H1 (cell line): ENCODE data around the gene EVA1B. TPM values are rescaled to one million over a fixed set of nuclear protein-coding genes. Genes with fewer than 3 reads are reported as not detected.
A peak's percentile ranks its signal among the peaks of the same experiment; 100 is the strongest.

Experiments
- CTCF ChIA-PET: fragments of 300-600 bp; sonication (Branson Sonifier 250); formaldehyde crosslinking; loops from one replicate; lab custom pipeline; 2021; ENCODE audit not compliant: partially characterized antibody; lab: Charles Lee
- POLR2A ChIA-PET: fragments of 300-600 bp; sonication (Branson Sonifier 250); formaldehyde crosslinking; loops from one replicate; lab custom pipeline; 2021; ENCODE audit warnings: inconsistent platforms; ENCODE audit not compliant: partially characterized antibody; lab: Charles Lee
- DNase-seq, 2 experiments: peaks; one replicate each; pipeline versions ENCODE4 v3.0.0 to v3.0.0-alpha.2; 2010 to 2022; ENCODE audit warnings: low spot score in 2 of 2, low read depth in 1 of 2, mixed read lengths in 1 of 2
- FAIRE-seq: peaks from 2 replicates; lab custom pipeline; 2011; peaks lifted over from hg19 to GRCh38; lab: Jason Lieb, UNC
- H2AFZ ChIP-seq: 2 replicates; pipeline ENCODE4 v1.8.1; 2012; ENCODE audit warnings: low read length, inconsistent platforms
- H2AK5ac ChIP-seq: 2 replicates; pipeline ENCODE4 v1.6.1; 2013; ENCODE audit warnings: low read depth, low read length
- H2BK120ac ChIP-seq: replicated peaks from 2 replicates; pipeline ENCODE3; 2013; ENCODE audit warnings: low read depth, low read length, inconsistent platforms
- H2BK12ac ChIP-seq: 2 replicates; pipeline ENCODE4 v1.6.1; 2013; ENCODE audit warnings: low read depth, low read length
- H2BK15ac ChIP-seq: 2 replicates; pipeline ENCODE4 v1.6.1; 2013; ENCODE audit warnings: low read length
- H2BK20ac ChIP-seq: 2 replicates; pipeline ENCODE4 v1.6.1; 2013; ENCODE audit warnings: low read length
- H2BK5ac ChIP-seq: 2 replicates; pipeline ENCODE4 v1.6.1; 2013; ENCODE audit warnings: low read depth, low read length
- H3K14ac ChIP-seq: 2 replicates; pipeline ENCODE4 v1.6.1; 2013; ENCODE audit warnings: inconsistent platforms; ENCODE audit not compliant: insufficient read length
- H3K18ac ChIP-seq: 2 replicates; pipeline ENCODE4 v1.6.1; 2013; ENCODE audit warnings: low read length; ENCODE audit errors: extremely low read depth
- H3K23ac ChIP-seq: 2 replicates; pipeline ENCODE4 v1.6.1; 2013; ENCODE audit warnings: inconsistent platforms; ENCODE audit not compliant: insufficient read length
- H3K23me2 ChIP-seq: 2 replicates; pipeline ENCODE4 v1.6.1; 2013; ENCODE audit warnings: low read depth, low read length
- H3K27ac ChIP-seq: 2 replicates; pipeline ENCODE4 v1.6.1; 2011; ENCODE audit warnings: low read depth, low read length, inconsistent platforms
- H3K27me3 ChIP-seq, 4 experiments: replicated peaks in 1 of 4; 1 replicate in 1 of 4; 2 replicates in 3 of 4; pipeline versions ENCODE4 v1.6.1 to v1.8.1; 2011 to 2013; ENCODE audit warnings: low read length in 3 of 4, mild to moderate bottlenecking in 3 of 4, inconsistent platforms in 2 of 4, mixed read lengths in 2 of 4, moderate library complexity in 1 of 4; ENCODE audit not compliant: control insufficient read depth in 3 of 4, insufficient read depth in 3 of 4; ENCODE audit errors: extremely low read depth in 1 of 4
- H3K36me3 ChIP-seq, 4 experiments: 2 replicates each; pipeline versions ENCODE4 v1.6.1 to v1.8.1; 2011 to 2013; ENCODE audit warnings: mild to moderate bottlenecking in 4 of 4, low read length in 3 of 4, moderate library complexity in 2 of 4, control low read depth in 1 of 4, inconsistent platforms in 1 of 4; ENCODE audit not compliant: insufficient read depth in 4 of 4, control insufficient read depth in 2 of 4
- H3K4ac ChIP-seq: replicated peaks from 2 replicates; pipeline ENCODE3; 2013; ENCODE audit warnings: low read length, low read depth, mixed read lengths, inconsistent platforms; ENCODE audit not compliant: insufficient read length
- H3K4me1 ChIP-seq, 4 experiments: replicated peaks in 1 of 4; 1 replicate in 1 of 4; 2 replicates in 3 of 4; pipeline versions ENCODE4 v1.6.1 to v1.8.1; 2011 to 2013; ENCODE audit warnings: low read length in 3 of 4, inconsistent platforms in 2 of 4, mixed read lengths in 1 of 4; ENCODE audit not compliant: insufficient read depth in 4 of 4, control insufficient read depth in 3 of 4
- H3K4me2 ChIP-seq, 2 experiments: 2 replicates each; pipeline versions ENCODE4 v1.6.1 to v1.8.1; 2011 to 2013; ENCODE audit warnings: low read depth in 2 of 2, low read length in 2 of 2, control low read depth in 1 of 2, inconsistent platforms in 1 of 2, mild to moderate bottlenecking in 1 of 2; ENCODE audit not compliant: insufficient read depth in 1 of 2
- H3K4me3 ChIP-seq, 4 experiments: fragments of 200-600, 300-600 bp in 1 of 4; sonication (generic), shearing (Covaris generic), sonication (Bioruptor Twin) in 1 of 4; 2 replicates each; pipeline versions ENCODE4 v1.5.1 to v1.8.1; 2011 to 2016; ENCODE audit warnings: low read length in 4 of 4, low read depth in 3 of 4, control low read depth in 2 of 4, inconsistent platforms in 2 of 4, mild to moderate bottlenecking in 2 of 4, mixed read lengths in 1 of 4, moderate library complexity in 1 of 4; ENCODE audit not compliant: insufficient read depth in 2 of 4; ENCODE audit errors: extremely low read depth in 1 of 4
- H3K56ac ChIP-seq: replicated peaks from 2 replicates; pipeline ENCODE3; 2013; ENCODE audit warnings: low read depth, mild to moderate bottlenecking, mixed read lengths, low read length, inconsistent platforms; ENCODE audit not compliant: insufficient read length
- H3K79me1 ChIP-seq: 2 replicates; pipeline ENCODE4 v1.6.1; 2013; ENCODE audit warnings: low read depth, low read length, control low read depth
- H3K79me2 ChIP-seq, 2 experiments: 2 replicates each; pipeline versions ENCODE4 v1.6.1 to v1.8.1; 2012 to 2013; ENCODE audit warnings: low read length in 2 of 2, mild to moderate bottlenecking in 2 of 2, inconsistent platforms in 1 of 2; ENCODE audit not compliant: insufficient read depth in 2 of 2, control insufficient read depth in 1 of 2
- H3K9ac ChIP-seq, 4 experiments: replicated peaks in 1 of 4; 1 replicate in 1 of 4; 2 replicates in 3 of 4; pipeline versions ENCODE4 v1.6.1 to v1.8.1; 2011 to 2013; ENCODE audit warnings: low read depth in 3 of 4, low read length in 3 of 4, control low read depth in 2 of 4, mild to moderate bottlenecking in 2 of 4, moderate library complexity in 2 of 4, inconsistent platforms in 1 of 4; ENCODE audit errors: extremely low read depth in 1 of 4
- H3K9me3 ChIP-seq, 2 experiments: 2 replicates each; pipeline versions ENCODE4 v1.6.1 to v1.8.1; 2012 to 2013; ENCODE audit warnings: mild to moderate bottlenecking in 2 of 2, moderate library complexity in 2 of 2, control low read depth in 1 of 2, inconsistent platforms in 1 of 2, low read depth in 1 of 2, low read length in 1 of 2, mixed read lengths in 1 of 2; ENCODE audit not compliant: insufficient read depth in 2 of 2
- H4K20me1 ChIP-seq, 2 experiments: replicated peaks in 1 of 2; 2 replicates each; pipeline versions ENCODE3 to v1.8.1; 2011 to 2013; ENCODE audit warnings: inconsistent platforms in 2 of 2, low read length in 2 of 2, mild to moderate bottlenecking in 1 of 2; ENCODE audit not compliant: insufficient read depth in 2 of 2, control insufficient read depth in 1 of 2
- H4K5ac ChIP-seq: 2 replicates; pipeline ENCODE4 v1.6.1; 2013; ENCODE audit warnings: low read length, low read depth, mixed read lengths, inconsistent platforms; ENCODE audit not compliant: insufficient read length
- H4K8ac ChIP-seq: 2 replicates; pipeline ENCODE4 v1.8.0; 2013; ENCODE audit warnings: mild to moderate bottlenecking, moderate library complexity, low read length, inconsistent platforms; ENCODE audit not compliant: insufficient read depth; ENCODE audit errors: extremely low read depth
- H4K91ac ChIP-seq: replicated peaks from 2 replicates; pipeline ENCODE3; 2013; ENCODE audit warnings: low read length, mixed read lengths, inconsistent platforms; ENCODE audit not compliant: insufficient read length
- NRF1 ChIP-seq: IDR thresholded peaks from 2 replicates; pipeline ENCODE4 v1.6.1; 2011; ENCODE audit warnings: mild to moderate bottlenecking, low read depth, low read length, improper control_type of control experiment
- WGBS, 2 experiments: shearing (Covaris generic) in 1 of 2; methylation state at CpG; one replicate each; pipeline versions ENCODE4 v1.1.6 to v1.1.7; 2013 to 2015; ENCODE audit warnings: low lambda C conversion rate in 2 of 2, mixed read lengths in 2 of 2, inconsistent platforms in 1 of 2, low coverage in 1 of 2, missing lambda C conversion rate in 1 of 2; ENCODE audit not compliant: insufficient replicate concordance in 2 of 2, insufficient coverage in 1 of 2, insufficient read length in 1 of 2; ENCODE audit errors: extremely low coverage in 1 of 2, missing lambda C conversion rate in 1 of 2; 5-methylcytosine and 5-hydroxymethylcytosine counted together
- polyA plus RNA-seq, 7 experiments: library from polyadenylated mRNA; depleted of rRNA in 3 of 7; stranded (reverse) in 5 of 7; unstranded in 2 of 7; fragments of >200 nt in 5 of 7; fragments of 200-250 nt in 2 of 7; gene quantifications; 1 replicate in 5 of 7; 2 replicates in 1 of 7; 4 replicates in 1 of 7; pipeline versions ENCODE4 v1.2.1 to v1.2.3, GENCODE V29; 2011 to 2013; ENCODE audit warnings: missing spikeins in 2 of 7, mixed read lengths in 2 of 7
- total RNA-seq: library from RNA; stranded (reverse); fragmentation: NEBNext Ultra II Directional; extraction: Animal tissue kit (Norgen Biotek cat#: 25700); gene quantifications from 2 replicates; pipeline ENCODE4 v1.2.1, GENCODE V29; 2021
- TF ChIP-seq, protein P1 (sequence below), 3 experiments: IDR thresholded peaks; 1 replicate in 2 of 3; 2 replicates in 1 of 3; pipeline versions ENCODE4 v1.5.1 to v1.6.1; 2011; ENCODE audit warnings: low read length in 3 of 3, mild to moderate bottlenecking in 3 of 3, inconsistent platforms in 2 of 3, low read depth in 1 of 3, moderate library complexity in 1 of 3; ENCODE audit not compliant: insufficient read depth in 1 of 3; ENCODE audit errors: control extremely low read depth in 1 of 3

The EVA1B gene
- total and polyA plus RNA-seq, 2 of the 8 experiments (the other 6 are each of a cell fraction or from before 2014, with no cell fraction given), result 10.0 to 19.9 TPM

DNA sequence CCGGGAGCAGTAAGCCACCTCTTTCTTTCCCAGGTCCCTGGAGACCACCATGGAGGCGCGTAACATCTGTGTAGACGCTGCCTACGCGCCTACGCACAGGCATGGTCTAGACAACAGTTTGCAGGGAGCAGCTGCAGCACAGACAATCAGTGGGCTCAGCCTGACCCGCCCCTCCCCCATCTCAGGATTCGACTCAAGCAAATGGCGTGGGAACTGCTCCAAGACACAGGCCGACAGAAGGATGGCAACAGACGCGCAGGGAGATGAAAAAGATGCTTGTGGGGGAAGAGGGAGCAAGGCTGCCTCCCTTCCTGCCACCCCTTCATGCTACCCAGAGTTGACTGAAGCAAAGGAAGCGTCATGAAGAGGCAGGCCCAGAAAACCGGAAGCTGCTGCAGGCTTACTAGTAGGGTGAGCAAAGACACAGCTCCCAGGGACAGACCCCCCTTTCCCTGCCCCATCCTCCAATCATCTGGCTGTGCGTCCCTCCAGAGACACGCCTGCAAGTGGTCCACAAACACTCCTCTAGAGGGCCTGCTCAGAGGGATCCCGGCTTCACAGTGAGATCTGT, 42.7 kb upstream of the EVA1B start:
- Histone ChIP-seq H3K4me1 (peaks cover 2 to 15% (median 10%) of the 10 kb centered on the region in 4 experiments; a peak in 6 of 7 replicates), H3K56ac (no peak overlapping the region), H3K18ac (0 out of 2 replicates have a peak overlapping the region, but pooled peaks have one; percentile 40), H2BK12ac (peak overlapping the region; percentile 44; the same call in 1 of the 2 replicates), H3K4me2 (no peak overlapping the region; a peak in 1 of 4 replicates), H3K9me3 (no peaks in the 10 kb centered on the region), H3K36me3 (peaks cover 0 to 5% (median 1%) of the 10 kb centered on the region in 4 experiments; a peak in 1 of 8 replicates), H2BK20ac (no peak overlapping the region), H3K79me2 (peaks cover 0 to 26% of the 10 kb centered on the region in 2 experiments; a peak in 2 of 4 replicates), H2AK5ac (no peak overlapping the region), H2BK5ac (peak overlapping the region; percentile 13; the same call in 1 of the 2 replicates), H3K4ac (no peak overlapping the region), H3K4me3 (no peak overlapping the region), H4K20me1 (peaks cover 0 to 7% of the 10 kb centered on the region in 2 experiments), H2BK120ac (no peak overlapping the region), H4K5ac (no peak overlapping the region), H4K8ac (no peak overlapping the region), H3K14ac (no peak overlapping the region), H2BK15ac (no peak overlapping the region), H3K27me3 (no peaks in the 10 kb centered on the region), H2AFZ (no peak overlapping the region), H3K23me2 (no peaks in the 10 kb centered on the region), H3K23ac (no peak overlapping the region), H4K91ac (no peak overlapping the region), H3K9ac (peak overlapping the region in 1 of 4 experiments; percentile 5; a peak in 1 of 7 replicates)
- ChIA-PET CTCF (interaction anchor here (0.7 to 7.9 kb wide), 8 partner anchors 15 to 65 kb away, joined by 3 to 90 read pairs (median 6); partner anchors contain the start of gene STK40), POLR2A (interaction anchor here (0.8 to 5.2 kb wide), 7 partner anchors 9 to 42 kb away, joined by 3 to 33 read pairs (median 4); partner anchors contain the start of gene EVA1B)
- no peak for FAIRE-seq
- no peak for DNase-seq
- 82% methylated on average over 18 of the region's 18 CpGs; no CpG with 5 or more reads in 1 of the 2 experiments for WGBS, 2 experiments
- TF ChIP-seq, protein P1, sequence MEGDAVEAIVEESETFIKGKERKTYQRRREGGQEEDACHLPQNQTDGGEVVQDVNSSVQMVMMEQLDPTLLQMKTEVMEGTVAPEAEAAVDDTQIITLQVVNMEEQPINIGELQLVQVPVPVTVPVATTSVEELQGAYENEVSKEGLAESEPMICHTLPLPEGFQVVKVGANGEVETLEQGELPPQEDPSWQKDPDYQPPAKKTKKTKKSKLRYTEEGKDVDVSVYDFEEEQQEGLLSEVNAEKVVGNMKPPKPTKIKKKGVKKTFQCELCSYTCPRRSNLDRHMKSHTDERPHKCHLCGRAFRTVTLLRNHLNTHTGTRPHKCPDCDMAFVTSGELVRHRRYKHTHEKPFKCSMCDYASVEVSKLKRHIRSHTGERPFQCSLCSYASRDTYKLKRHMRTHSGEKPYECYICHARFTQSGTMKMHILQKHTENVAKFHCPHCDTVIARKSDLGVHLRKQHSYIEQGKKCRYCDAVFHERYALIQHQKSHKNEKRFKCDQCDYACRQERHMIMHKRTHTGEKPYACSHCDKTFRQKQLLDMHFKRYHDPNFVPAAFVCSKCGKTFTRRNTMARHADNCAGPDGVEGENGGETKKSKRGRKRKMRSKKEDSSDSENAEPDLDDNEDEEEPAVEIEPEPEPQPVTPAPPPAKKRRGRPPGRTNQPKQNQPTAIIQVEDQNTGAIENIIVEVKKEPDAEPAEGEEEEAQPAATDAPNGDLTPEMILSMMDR (IDR thresholded peaks at IDR 0.05; ENCODE audit: control extremely low read depth in 1 of 3, insufficient read depth in 1 of 3, low read depth in 1 of 3, low read length in 3 of 3), result peak in 1 of 3 experiments; percentile 16; a peak in 1 of 4 replicates
- TF ChIP-seq NRF1, result no peak
- TF ChIP-seq, all 59 proteins: peak for 1
- Histone ChIP-seq H3K27ac (no peak overlapping the region), H3K79me1 (peaks cover 3% of the 10 kb centered on the region; the same call in 1 of the 2 replicates)
